Esophagus muscularis mucosa (tissue), 4 donors: ENCODE data around the gene AAGAB.

Source experiments
- EP300 ChIP-seq: sonication (generic); formaldehyde crosslinking; IDR thresholded peaks from one replicate; pipeline ENCODE4 v1.6.1; 2017; ENCODE audit warnings: antibody characterized with exemption
- POLR2A ChIP-seq: fragments of 450-650 bp; IDR thresholded peaks from one replicate; pipeline ENCODE4 v1.6.1; 2017; ENCODE audit warnings: antibody characterized with exemption, moderate library complexity, mild to moderate bottlenecking, low read depth
- POLR2AphosphoS5 ChIP-seq, 2 donors: sonication (generic); formaldehyde crosslinking; IDR thresholded peaks; one replicate each; pipeline ENCODE4 v1.6.1; 2017; ENCODE audit warnings: antibody characterized with exemption in 2 of 2
- TF ChIP-seq, protein P1 (sequence below), 3 experiments: fragments of 200-600 bp in 2 of 3; fragments of 450-650 bp in 1 of 3; sonication (generic) in 2 of 3; IDR thresholded peaks; one replicate each; pipeline ENCODE4 v1.5.1; 2017 to 2019; ENCODE audit warnings: antibody characterized with exemption in 3 of 3, mild to moderate bottlenecking in 2 of 3, moderate library complexity in 1 of 3

DNA sequence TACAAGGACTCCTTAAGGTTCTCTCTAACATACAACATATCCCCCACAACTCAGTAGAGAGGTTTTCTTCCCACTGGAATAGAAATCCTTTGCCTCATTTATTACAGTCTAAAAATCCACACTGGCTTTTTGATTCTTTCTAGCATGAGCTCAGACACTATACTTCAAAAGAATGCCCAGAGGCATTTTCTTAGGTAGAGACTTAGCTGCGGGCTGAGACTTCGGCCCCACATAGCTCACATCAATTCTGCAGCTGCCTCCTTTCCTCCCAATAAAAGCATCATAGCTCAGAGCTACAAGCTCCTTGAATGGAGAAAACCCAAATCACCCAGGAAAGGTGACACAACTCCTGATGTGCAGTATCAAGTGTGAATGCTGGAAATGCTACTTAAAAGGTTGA lies 52.4 kb downstream of the AAGAB start:
- TF ChIP-seq, protein P1, sequence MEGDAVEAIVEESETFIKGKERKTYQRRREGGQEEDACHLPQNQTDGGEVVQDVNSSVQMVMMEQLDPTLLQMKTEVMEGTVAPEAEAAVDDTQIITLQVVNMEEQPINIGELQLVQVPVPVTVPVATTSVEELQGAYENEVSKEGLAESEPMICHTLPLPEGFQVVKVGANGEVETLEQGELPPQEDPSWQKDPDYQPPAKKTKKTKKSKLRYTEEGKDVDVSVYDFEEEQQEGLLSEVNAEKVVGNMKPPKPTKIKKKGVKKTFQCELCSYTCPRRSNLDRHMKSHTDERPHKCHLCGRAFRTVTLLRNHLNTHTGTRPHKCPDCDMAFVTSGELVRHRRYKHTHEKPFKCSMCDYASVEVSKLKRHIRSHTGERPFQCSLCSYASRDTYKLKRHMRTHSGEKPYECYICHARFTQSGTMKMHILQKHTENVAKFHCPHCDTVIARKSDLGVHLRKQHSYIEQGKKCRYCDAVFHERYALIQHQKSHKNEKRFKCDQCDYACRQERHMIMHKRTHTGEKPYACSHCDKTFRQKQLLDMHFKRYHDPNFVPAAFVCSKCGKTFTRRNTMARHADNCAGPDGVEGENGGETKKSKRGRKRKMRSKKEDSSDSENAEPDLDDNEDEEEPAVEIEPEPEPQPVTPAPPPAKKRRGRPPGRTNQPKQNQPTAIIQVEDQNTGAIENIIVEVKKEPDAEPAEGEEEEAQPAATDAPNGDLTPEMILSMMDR (IDR thresholded peaks at IDR 0.05): no peak
- TF ChIP-seq POLR2A: no peak
- no peak for TF ChIP-seq POLR2AphosphoS5 (IDR thresholded peaks at IDR 0.05)
- TF ChIP-seq EP300: no peak
